Left lung (tissue), 10 donors: ENCODE results near the gene CHCHD1. TPM values are rescaled to one million over a fixed set of nuclear protein-coding genes. Genes with fewer than 3 reads are reported as not detected.

Source experiments
- ATAC-seq: fragments of 200-7000 bp; cut with Tn5 transposase; one replicate; pipeline ENCODE4 v1.9.1; 2020; ENCODE audit warnings: moderate library complexity
- DNase-seq, 4 donors: peaks; one replicate each; pipeline ENCODE4 v3.0.0-alpha.2; 2013 to 2020
- H3K27ac ChIP-seq, 2 donors: fragments of 200-600 bp; sonication (generic) in 1 of 2; one replicate each; pipeline versions ENCODE4 v1.5.0 to v1.8.0; 2020 to 2021
- H3K27me3 ChIP-seq, 2 donors: fragments of 200-600 bp; sonication (generic) in 1 of 2; one replicate each; pipeline versions ENCODE4 v1.5.0 to v1.8.0; 2020 to 2021
- H3K36me3 ChIP-seq, 2 donors: fragments of 200-600 bp; sonication (generic) in 1 of 2; one replicate each; pipeline versions ENCODE4 v1.5.0 to v1.8.0; 2020 to 2021
- H3K4me1 ChIP-seq, 2 donors: fragments of 200-600 bp; one replicate each; pipeline ENCODE4 v1.8.0; 2021
- H3K4me3 ChIP-seq, 2 donors: fragments of 200-600 bp; sonication (generic) in 1 of 2; one replicate each; pipeline versions ENCODE4 v1.5.0 to v1.8.0; 2020 to 2021; ENCODE audit warnings: mild to moderate bottlenecking in 1 of 2
- H3K9me3 ChIP-seq, 2 donors: fragments of 200-600 bp; sonication (generic) in 1 of 2; one replicate each; pipeline versions ENCODE4 v1.5.0 to v1.8.0; 2020 to 2021
- intact Hi-C, 2 donors: fragments of 100-400 bp; cut with DNase I; formaldehyde crosslinking; loops; one replicate each; pipeline versions ENCODE4 v1.11.2 to v1.14.2; 2022
- polyA plus RNA-seq, 6 donors: library from polyadenylated mRNA; unstranded; fragments of 120-200 nt; gene quantifications; one replicate each; pipeline ENCODE4 v1.2.1, GENCODE V29; 2013; ENCODE audit not compliant: insufficient read length in 6 of 6
- total RNA-seq, 2 donors: library from RNA; stranded (reverse); fragmentation: NEBNext Ultra II Directional; extraction: Animal tissue kit (Norgen Biotek cat#: 25700); gene quantifications; one replicate each; pipeline ENCODE4 v1.2.1, GENCODE V29; 2021
- TF ChIP-seq, protein P1 (sequence below), 2 donors: fragments of 200-600 bp; sonication (generic) in 1 of 2; IDR thresholded peaks; one replicate each; pipeline versions ENCODE4 v1.5.0 to v1.8.0; 2021; ENCODE audit warnings: antibody characterized with exemption in 2 of 2
- donor health status: DM: no; HTN: yes; CAD: no.
- donor health status: DM: no; HTN: no; CAD: no.

Gene CHCHD1
- total and polyA plus RNA-seq, 8 donors: 24.8 to 41.5 (median 37.5) TPM

DNA sequence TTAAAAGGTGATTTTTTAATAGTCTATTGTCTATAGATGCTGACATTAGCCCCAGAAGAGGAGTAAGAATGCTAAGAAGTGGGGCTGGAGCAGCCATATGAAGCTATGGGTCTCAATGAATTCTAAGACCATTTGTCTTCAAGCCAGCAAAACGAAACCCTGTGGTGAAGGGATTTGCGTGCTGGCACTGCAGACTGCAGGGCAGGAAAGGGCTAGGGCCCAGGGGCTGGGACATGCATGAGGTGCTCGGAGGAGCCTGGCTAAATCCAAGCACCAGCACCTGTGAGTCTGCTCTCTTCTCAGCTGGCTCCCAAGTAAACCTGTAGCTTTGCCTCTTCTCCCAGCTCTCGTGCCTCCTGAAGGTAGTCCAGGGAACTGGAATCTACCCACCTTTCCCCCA is 30.8 kb downstream of the CHCHD1 start:
- Histone ChIP-seq H3K4me1 (peaks cover 5 to 55% of the 10 kb centered on the region in 2 donors), H3K4me3 (no peak overlapping the region), H3K27ac (peak overlapping the region in 1 of 2 donors; percentile 95), H3K9me3 (no peaks in the 10 kb centered on the region), H3K36me3 (peaks cover 0 to 51% of the 10 kb centered on the region in 2 donors), H3K27me3 (no peaks in the 10 kb centered on the region)
- intact Hi-C loops: no loop called here
- TF ChIP-seq, protein P1, sequence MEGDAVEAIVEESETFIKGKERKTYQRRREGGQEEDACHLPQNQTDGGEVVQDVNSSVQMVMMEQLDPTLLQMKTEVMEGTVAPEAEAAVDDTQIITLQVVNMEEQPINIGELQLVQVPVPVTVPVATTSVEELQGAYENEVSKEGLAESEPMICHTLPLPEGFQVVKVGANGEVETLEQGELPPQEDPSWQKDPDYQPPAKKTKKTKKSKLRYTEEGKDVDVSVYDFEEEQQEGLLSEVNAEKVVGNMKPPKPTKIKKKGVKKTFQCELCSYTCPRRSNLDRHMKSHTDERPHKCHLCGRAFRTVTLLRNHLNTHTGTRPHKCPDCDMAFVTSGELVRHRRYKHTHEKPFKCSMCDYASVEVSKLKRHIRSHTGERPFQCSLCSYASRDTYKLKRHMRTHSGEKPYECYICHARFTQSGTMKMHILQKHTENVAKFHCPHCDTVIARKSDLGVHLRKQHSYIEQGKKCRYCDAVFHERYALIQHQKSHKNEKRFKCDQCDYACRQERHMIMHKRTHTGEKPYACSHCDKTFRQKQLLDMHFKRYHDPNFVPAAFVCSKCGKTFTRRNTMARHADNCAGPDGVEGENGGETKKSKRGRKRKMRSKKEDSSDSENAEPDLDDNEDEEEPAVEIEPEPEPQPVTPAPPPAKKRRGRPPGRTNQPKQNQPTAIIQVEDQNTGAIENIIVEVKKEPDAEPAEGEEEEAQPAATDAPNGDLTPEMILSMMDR (IDR thresholded peaks at IDR 0.05): no peak
- no peak for DNase-seq
- no peak for ATAC-seq

DNA sequence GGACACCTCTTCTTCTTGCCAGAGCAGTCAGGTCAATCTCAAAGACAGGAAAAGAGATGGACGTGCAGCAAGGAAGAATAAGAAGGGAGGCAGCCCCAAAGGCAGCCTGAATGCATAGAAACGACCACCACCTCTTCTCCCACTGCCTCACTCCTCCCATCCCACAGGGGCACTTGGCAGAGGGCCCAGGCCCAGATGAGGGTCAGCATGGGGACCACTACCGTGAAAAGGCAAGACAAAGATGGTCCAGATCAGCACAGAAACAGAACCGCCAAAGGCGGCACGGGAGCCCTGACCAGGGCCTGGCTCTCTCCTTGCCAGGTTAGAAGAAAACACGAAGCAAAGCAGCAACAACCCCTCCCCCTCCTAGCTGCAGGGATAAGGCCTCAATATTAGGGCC is 31.5 kb downstream of the CHCHD1 start:
- peaks cover 0 to 47% of the 10 kb centered on the region in 2 donors for H3K36me3 ChIP-seq
- H3K27me3 ChIP-seq: no peaks in the 10 kb centered on the region
- no peaks in the 10 kb centered on the region for H3K9me3 ChIP-seq
- H3K27ac ChIP-seq: no peak overlapping the region
- H3K4me3 ChIP-seq: no peak overlapping the region
- peaks cover 5 to 61% of the 10 kb centered on the region in 2 donors for H3K4me1 ChIP-seq
- intact Hi-C loops: no loop called here
- ATAC-seq: no peak
- TF ChIP-seq, protein P1 (IDR thresholded peaks at IDR 0.05): no peak
- no peak for DNase-seq

DNA sequence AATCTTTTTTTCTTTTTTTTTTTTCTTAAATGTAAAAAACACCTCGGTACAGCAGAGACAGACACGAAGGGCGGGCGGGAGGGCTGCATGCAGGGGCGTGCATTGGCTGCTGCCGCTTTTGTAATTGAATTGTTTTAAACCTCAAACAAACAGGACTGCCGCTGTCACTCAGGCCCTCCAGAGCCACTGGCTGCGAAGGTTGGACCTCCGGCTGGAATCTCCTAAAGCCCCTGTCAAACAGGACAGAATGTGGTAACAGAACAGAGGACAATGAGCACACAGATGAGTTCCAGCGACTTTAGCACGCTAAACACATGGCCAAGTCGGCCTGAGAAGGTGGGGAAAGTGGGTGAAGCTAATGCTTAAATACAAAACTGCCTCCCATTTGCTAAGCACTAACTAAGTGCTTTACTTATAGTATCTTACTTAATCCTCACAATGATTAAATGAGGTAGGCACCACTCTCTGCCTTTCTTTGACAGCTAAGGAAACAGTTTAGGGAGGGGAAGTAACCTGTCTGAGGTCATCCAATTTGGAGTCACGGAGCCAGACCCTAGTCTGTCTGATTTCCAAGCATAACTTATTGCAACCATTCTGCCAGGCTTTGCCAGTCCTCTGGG is 32.5 kb downstream of the CHCHD1 start:
- intact Hi-C loops: no loop called here
- no peak overlapping the region for H3K27ac ChIP-seq
- DNase-seq (no peak), ATAC-seq (no peak)
- H3K4me3 ChIP-seq: no peak overlapping the region
- H3K27me3 ChIP-seq: no peaks in the 10 kb centered on the region
- TF ChIP-seq, protein P1 (IDR thresholded peaks at IDR 0.05): no peak
- H3K4me1 ChIP-seq: peaks cover 5 to 62% of the 10 kb centered on the region in 2 donors
- H3K36me3 ChIP-seq: peaks cover 0 to 39% of the 10 kb centered on the region in 2 donors
- H3K9me3 ChIP-seq: no peaks in the 10 kb centered on the region

DNA sequence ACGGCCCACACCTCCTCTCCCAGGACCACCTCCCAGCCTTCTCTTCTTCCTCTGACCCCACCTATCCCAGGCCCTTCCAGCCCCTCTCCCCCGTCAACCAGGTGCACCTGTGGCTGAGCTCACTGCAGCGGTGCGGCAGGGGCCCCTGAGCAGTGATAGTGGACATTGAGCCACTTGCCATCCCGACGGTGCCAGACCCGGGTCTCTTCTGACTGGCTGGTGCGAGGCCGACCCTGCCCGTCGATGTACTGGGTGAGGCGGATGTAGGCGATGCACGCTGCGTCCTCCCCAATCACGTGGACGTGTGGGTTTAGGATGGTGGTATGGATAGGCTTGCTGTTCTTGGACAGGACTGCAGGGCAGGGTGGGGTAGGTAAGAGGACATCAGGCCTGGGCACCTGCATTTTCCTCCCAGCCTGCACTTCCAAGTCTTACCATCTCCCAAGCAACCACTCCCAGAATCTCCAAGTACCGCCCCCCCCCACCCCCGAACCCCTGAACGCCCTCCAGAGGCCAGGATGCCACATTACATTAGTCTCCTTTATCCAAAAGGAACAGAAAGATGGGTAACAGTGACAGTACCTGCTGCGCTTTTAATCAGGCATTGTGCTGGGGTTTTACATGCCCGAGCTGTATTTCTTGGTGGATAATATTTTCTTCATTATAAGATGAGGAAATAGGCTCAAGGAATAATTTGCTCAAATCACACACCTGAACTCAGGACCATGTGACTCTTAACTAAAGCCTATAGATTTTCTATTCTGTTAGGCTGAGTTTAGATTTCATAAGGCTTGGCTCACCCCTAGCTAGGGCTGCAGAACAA is 33.3 kb downstream of the CHCHD1 start:
- no peak for ATAC-seq

DNA sequence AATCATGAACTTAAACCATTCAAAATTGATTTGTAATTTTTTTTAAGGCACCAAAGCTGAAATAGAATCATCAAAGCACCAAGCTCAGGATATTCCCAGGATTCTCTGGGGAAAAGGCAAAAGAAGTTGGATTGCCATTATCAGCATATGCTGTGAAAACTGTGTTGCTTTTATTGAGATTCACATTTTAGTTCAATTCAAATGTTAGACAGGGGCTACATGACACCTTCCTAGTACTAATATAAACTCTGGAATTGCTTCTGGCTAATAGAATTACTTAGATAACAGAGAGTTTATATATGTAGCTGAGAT is 33.8 kb downstream of the CHCHD1 start:
- ATAC-seq: no peak

More for the DNA sequence above, 33.3 kb downstream of the CHCHD1 start:
- Histone ChIP-seq H3K36me3 (peaks cover 0 to 39% of the 10 kb centered on the region in 2 donors), H3K27me3 (no peaks in the 10 kb centered on the region), H3K4me1 (peaks cover 9 to 62% of the 10 kb centered on the region in 2 donors), H3K4me3 (no peak overlapping the region), H3K27ac (no peak overlapping the region), H3K9me3 (no peaks in the 10 kb centered on the region)
- TF ChIP-seq, protein P1 (IDR thresholded peaks at IDR 0.05): peak in 1 of 2 donors; percentile 18
- intact Hi-C loops: no loop called here
- no peak for DNase-seq

More for the DNA sequence above, 33.8 kb downstream of the CHCHD1 start:
- H3K36me3 ChIP-seq: peaks cover 0 to 39% of the 10 kb centered on the region in 2 donors
- TF ChIP-seq, protein P1 (IDR thresholded peaks at IDR 0.05): no peak
- no peaks in the 10 kb centered on the region for H3K9me3 ChIP-seq
- DNase-seq: no peak
- H3K4me1 ChIP-seq: peaks cover 3 to 57% of the 10 kb centered on the region in 2 donors
- H3K27ac ChIP-seq: peak overlapping the region in 1 of 2 donors; percentile 77
- intact Hi-C loops: no loop called here
- no peaks in the 10 kb centered on the region for H3K27me3 ChIP-seq
- H3K4me3 ChIP-seq: no peak overlapping the region
